Measurements from ENCODE around the gene CTAGE6.
"Not testable (repeated sequence)": the region's sequence is repeated elsewhere in the genome, so short reads cannot be mapped to it uniquely, and the experiment has no call there.

- TF ChIP-seq CTCF (IDR thresholded peaks at IDR 0.05); EZH2 (IDR thresholded peaks at IDR 0.05; ENCODE audit: borderline replicate concordance, insufficient read depth, low read depth, low read length, poor library complexity, severe bottlenecking): not testable (repeated sequence)
Measured at GRCh38 chr7:143779591-143779990, 22.1 kb upstream of the CTAGE6 start.
